RWPE2 (cell line): ENCODE measurements around the gene OR1K1.

ENCODE experiments used
- ATAC-seq: fragments of 200-7000 bp; cut with Tn5 transposase; 3 replicates; pipeline ENCODE4 v1.9.1; 2021; ENCODE audit warnings: low read depth
- DNase-seq: peaks from one replicate; pipeline ENCODE4 v3.0.0-alpha.2; 2020; ENCODE audit warnings: low spot score
- H3K27ac ChIP-seq: fragments of 450-650 bp; 2 replicates; pipeline ENCODE4 v1.5.1; 2017; ENCODE audit warnings: mild to moderate bottlenecking; ENCODE audit not compliant: poor library complexity, severe bottlenecking
- H3K27me3 ChIP-seq: fragments of 250-450 bp; sonication (Bioruptor Pico); 2 replicates; pipeline ENCODE4 v1.5.1; 2021; ENCODE audit warnings: mild to moderate bottlenecking, moderate library complexity; ENCODE audit not compliant: insufficient read depth, poor library complexity, severe bottlenecking
- H3K36me3 ChIP-seq: fragments of 250-450 bp; sonication (Bioruptor Pico); 2 replicates; pipeline ENCODE4 v1.5.1; 2020; ENCODE audit warnings: low read depth, mild to moderate bottlenecking, moderate library complexity
- H3K4me1 ChIP-seq: fragments of 250-450 bp; sonication (Bioruptor Pico); 2 replicates; pipeline ENCODE4 v1.5.1; 2021; ENCODE audit warnings: mild to moderate bottlenecking, moderate library complexity; ENCODE audit not compliant: insufficient read depth, poor library complexity, severe bottlenecking
- H3K4me3 ChIP-seq: fragments of 250-450 bp; sonication (Bioruptor Pico); 2 replicates; pipeline ENCODE4 v1.5.1; 2021; ENCODE audit warnings: mild to moderate bottlenecking, moderate library complexity; ENCODE audit not compliant: severe bottlenecking
- H3K9me3 ChIP-seq: fragments of 250-450 bp; sonication (Bioruptor Pico); 2 replicates; pipeline ENCODE4 v1.5.1; 2021; ENCODE audit warnings: mild to moderate bottlenecking, moderate library complexity; ENCODE audit not compliant: severe bottlenecking
- CTCF ChIP-seq: fragments of 450-650 bp; IDR thresholded peaks from one replicate; pipeline ENCODE4 v1.5.1; 2017; ENCODE audit warnings: mild to moderate bottlenecking, moderate library complexity; ENCODE audit not compliant: poor library complexity, severe bottlenecking

The OR1K1 gene

GRCh38 chr9:122810306-122810946 lies 10.5 kb downstream of the OR1K1 start:
- peak; percentile 88 for TF ChIP-seq CTCF
- Histone ChIP-seq H3K27ac (no peak overlapping the region), H3K9me3 (no peaks in the 10 kb centered on the region), H3K27me3 (no peaks in the 10 kb centered on the region), H3K4me1 (no peaks in the 10 kb centered on the region), H3K36me3 (no peaks in the 10 kb centered on the region), H3K4me3 (no peak overlapping the region)
- ATAC-seq (peak; percentile 91), DNase-seq (no peak)

- H3K4me3 ChIP-seq, result no peak overlapping the region
- DNase-seq, result no peak
- no peak overlapping the region for H3K27ac ChIP-seq
- no peaks in the 10 kb centered on the region for H3K4me1 ChIP-seq
- H3K36me3 ChIP-seq, result peaks cover 2% of the 10 kb centered on the region
- no peaks in the 10 kb centered on the region for H3K9me3 ChIP-seq
- ATAC-seq, result no peak
- H3K27me3 ChIP-seq, result no peaks in the 10 kb centered on the region
- TF ChIP-seq CTCF, result no peak
These were observed 12.8 kb downstream of the OR1K1 start for GRCh38 chr9:122812736-122813135.

- no peak overlapping the region for H3K27ac ChIP-seq
- no peaks in the 10 kb centered on the region for H3K9me3 ChIP-seq
- TF ChIP-seq CTCF, result no peak
- no peaks in the 10 kb centered on the region for H3K27me3 ChIP-seq
- no peak for ATAC-seq
- H3K4me3 ChIP-seq, result no peak overlapping the region
- DNase-seq, result no peak
- H3K36me3 ChIP-seq, result peaks cover 17% of the 10 kb centered on the region
- no peaks in the 10 kb centered on the region for H3K4me1 ChIP-seq
These were observed 14.6 kb downstream of the OR1K1 start for GRCh38 chr9:122814545-122814944.

- no peak overlapping the region for H3K4me3 ChIP-seq
These were observed 15.6 kb downstream of the OR1K1 start for GRCh38 chr9:122815544-122815943.

More at GRCh38 chr9:122815544-122815943, 15.6 kb downstream of the OR1K1 start:
- Histone ChIP-seq H3K9me3 (no peaks in the 10 kb centered on the region), H3K36me3 (peaks cover 26% of the 10 kb centered on the region), H3K4me1 (no peaks in the 10 kb centered on the region), H3K27me3 (no peaks in the 10 kb centered on the region), H3K27ac (no peak overlapping the region)
- no peak for ATAC-seq
- DNase-seq, result no peak
- no peak for TF ChIP-seq CTCF
